NCI-H146 (cell line): ENCODE data around the gene JAM3.
"Not testable (repeated sequence)": the region's sequence is repeated elsewhere in the genome, so short reads cannot be mapped to it uniquely, and the experiment has no call there.

Source experiments
- DNase-seq: peaks from one replicate; lab custom pipeline; 2025; lab: John Stamatoyannopoulos, UW

The JAM3 gene

DNA sequence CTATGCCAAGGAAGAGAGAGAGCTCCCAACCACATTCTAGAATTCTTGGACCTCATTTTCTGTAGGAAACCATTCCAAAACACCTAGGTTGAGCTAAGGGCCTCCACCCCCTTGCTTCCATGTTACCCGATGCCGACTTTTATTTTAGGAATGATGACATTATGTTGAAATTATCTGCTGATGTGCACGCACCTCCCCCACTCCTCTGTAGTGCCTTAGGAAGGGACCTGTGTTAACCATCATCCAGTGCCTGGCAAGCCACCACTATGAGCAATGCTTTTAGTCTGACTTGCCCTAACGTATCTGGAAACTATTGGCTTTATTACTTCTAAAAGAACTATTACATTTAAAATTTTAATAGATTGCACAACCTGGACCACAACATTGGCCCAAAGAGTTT, 112.8 kb downstream of the JAM3 start:
- DNase-seq: no peak

GRCh38 chr11:134188092-134188491, 119.2 kb downstream of the JAM3 start:
- not testable (repeated sequence) for DNase-seq

GRCh38 chr11:134196756-134197155, 127.9 kb downstream of the JAM3 start:
- DNase-seq: no peak

DNA sequence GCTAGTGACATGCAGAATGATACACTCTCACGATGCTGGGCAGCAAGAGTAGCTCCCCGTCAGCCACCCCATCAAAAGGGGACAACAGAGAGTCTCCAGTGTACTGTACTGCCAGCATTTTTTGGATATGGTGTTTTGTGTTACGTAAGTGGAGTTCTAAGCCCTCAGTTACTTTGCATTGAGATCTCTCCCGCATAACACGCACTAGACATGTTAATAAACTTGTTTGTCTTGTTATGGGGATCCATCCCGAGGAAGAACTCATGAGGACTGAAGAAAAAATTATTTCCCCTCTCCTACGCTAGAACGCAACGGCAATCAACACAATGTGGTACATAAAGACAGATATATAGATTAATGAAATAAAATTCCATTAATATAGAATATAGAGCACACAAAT, 130.7 kb downstream of the JAM3 start:
- no peak for DNase-seq

DNA sequence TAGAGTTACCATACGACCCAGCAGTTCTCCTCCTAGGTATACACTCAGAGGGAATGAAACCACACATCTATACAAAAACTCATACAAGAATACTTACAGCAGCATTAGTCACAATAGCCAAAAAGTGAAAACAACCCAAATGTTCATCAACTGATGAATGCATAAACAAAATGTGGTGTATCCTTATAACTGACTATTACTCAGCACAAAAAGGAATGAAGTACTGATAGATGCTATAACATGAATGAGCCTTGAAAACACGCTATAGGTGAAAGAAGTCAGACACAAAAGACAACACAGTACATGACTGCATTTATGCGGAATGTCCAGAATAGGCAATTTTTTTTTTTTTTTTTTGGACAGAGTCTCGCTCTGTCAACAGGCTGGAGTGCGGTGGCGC, 131.8 kb downstream of the JAM3 start:
- no peak for DNase-seq
